Activated T-cell treated with anti-CD3 and anti-CD28 coated beads for 48 hours (primary cell): ENCODE data around the gene ZSCAN30.
A peak's percentile ranks its signal among the peaks of the same experiment; 100 is the strongest.

ENCODE experiments used
- DNase-seq: peaks from one replicate; pipeline ENCODE4 v3.0.0-alpha.2; 2020; ENCODE audit warnings: low read depth

ZSCAN30 gene

GRCh38 chr18:35278969-35279368 is 11.1 kb downstream of the ZSCAN30 start:
- DNase-seq, result no peak

- no peak for DNase-seq
These were observed 11.9 kb downstream of the ZSCAN30 start for GRCh38 chr18:35278085-35278484.

GRCh38 chr18:35277633-35278032 is 12.4 kb downstream of the ZSCAN30 start:
- no peak for DNase-seq

GRCh38 chr18:35276267-35276666 is 13.8 kb downstream of the ZSCAN30 start:
- DNase-seq, result no peak

- DNase-seq, result no peak
These were observed 18.4 kb downstream of the ZSCAN30 start for GRCh38 chr18:35271656-35272055.

- no peak for DNase-seq
These were observed 21.2 kb downstream of the ZSCAN30 start for GRCh38 chr18:35268821-35269220.

GRCh38 chr18:35267809-35268208 is 22.2 kb downstream of the ZSCAN30 start:
- no peak for DNase-seq

- DNase-seq, result peak; percentile 59
These were observed 22.8 kb downstream of the ZSCAN30 start for GRCh38 chr18:35267161-35267651.

- DNase-seq, result no peak
These were observed 25.6 kb downstream of the ZSCAN30 start for GRCh38 chr18:35264409-35264808.

GRCh38 chr18:35256947-35257346 is 33.1 kb downstream of the ZSCAN30 start:
- no peak for DNase-seq

- DNase-seq, result no peak
These were observed 36.3 kb downstream of the ZSCAN30 start for GRCh38 chr18:35253655-35254287.

- no peak for DNase-seq
These were observed 37.6 kb downstream of the ZSCAN30 start for GRCh38 chr18:35252466-35252865.

GRCh38 chr18:35248429-35248828 is 41.6 kb downstream of the ZSCAN30 start:
- no peak for DNase-seq

- DNase-seq, result no peak
These were observed 42.4 kb downstream of the ZSCAN30 start for GRCh38 chr18:35247412-35248249.

- DNase-seq, result no peak
These were observed 43.2 kb downstream of the ZSCAN30 start for GRCh38 chr18:35246831-35247230.

- DNase-seq, result no peak
These were observed 44.2 kb downstream of the ZSCAN30 start for GRCh38 chr18:35245719-35246317.

- DNase-seq, result no peak
These were observed 45.4 kb downstream of the ZSCAN30 start for GRCh38 chr18:35244671-35245070.

- DNase-seq, result no peak
These were observed 47.6 kb downstream of the ZSCAN30 start for GRCh38 chr18:35242426-35242825.

- no peak for DNase-seq
These were observed 48.6 kb downstream of the ZSCAN30 start for GRCh38 chr18:35241448-35241804.

GRCh38 chr18:35240664-35241447 is 49.2 kb downstream of the ZSCAN30 start, which contains the start of gene ZNF397:
Gene ZNF397 (plus strand): TSS chr18:35241034. CDS start chr18:35242471, 1,437 bp downstream.
- DNase-seq, result peak; percentile 94

- DNase-seq, result no peak
These were observed 50.7 kb downstream of the ZSCAN30 start for GRCh38 chr18:35239314-35239713.
